HG02623 (cell line): ENCODE measurements around the gene FAM83F.
"Not testable (repeated sequence)": the region's sequence is repeated elsewhere in the genome, so short reads cannot be mapped to it uniquely, and the experiment has no call there.

Experiments used
- ATAC-seq: cut with Tn5 transposase; IDR thresholded peaks from one replicate; pipeline ENCODE4 v1.9.1; 2021; ENCODE audit warnings: moderate library complexity; ENCODE audit not compliant: unreplicated experiment

The FAM83F gene

GRCh38 chr22:39994566-39995392, at the start of gene FAM83F:
Gene FAM83F (plus strand): TSS chr22:39994954. CDS start chr22:39995043, 89 bp downstream.
- ATAC-seq = no peak

GRCh38 chr22:39946126-39946502, 48.6 kb upstream of the FAM83F start:
- no peak for ATAC-seq

- no peak for ATAC-seq
Measured at GRCh38 chr22:39946503-39947219, 48.1 kb upstream of the FAM83F start.

GRCh38 chr22:39947220-39948216, 47.2 kb upstream of the FAM83F start:
- ATAC-seq = no peak

- no peak for ATAC-seq
Measured at GRCh38 chr22:39949964-39950737, 44.6 kb upstream of the FAM83F start.

- ATAC-seq = not testable (repeated sequence)
Measured at GRCh38 chr22:39951603-39952293, 43.0 kb upstream of the FAM83F start.

GRCh38 chr22:39952347-39952746, 42.4 kb upstream of the FAM83F start:
- ATAC-seq = no peak

GRCh38 chr22:39953101-39953500, 41.7 kb upstream of the FAM83F start:
- no peak for ATAC-seq

- no peak for ATAC-seq
Measured at GRCh38 chr22:39954584-39955055, 40.1 kb upstream of the FAM83F start.

GRCh38 chr22:39955675-39956074, 39.1 kb upstream of the FAM83F start:
- no peak for ATAC-seq

- ATAC-seq = no peak
Measured at GRCh38 chr22:39956932-39957664, 37.7 kb upstream of the FAM83F start.

GRCh38 chr22:39958009-39958711, 36.6 kb upstream of the FAM83F start:
- ATAC-seq = no peak

GRCh38 chr22:39958949-39959639, 35.7 kb upstream of the FAM83F start:
- ATAC-seq = no peak

GRCh38 chr22:39959640-39960447, 34.9 kb upstream of the FAM83F start, which contains the start of gene TMA7B:
Gene TMA7B (plus strand): TSS chr22:39960397. CDS start chr22:39964375, 3,978 bp downstream.
- no peak for ATAC-seq

GRCh38 chr22:39960791-39961746, 33.7 kb upstream of the FAM83F start:
- ATAC-seq = peak; percentile 71

- ATAC-seq = no peak
Measured at GRCh38 chr22:39962071-39962470, 32.7 kb upstream of the FAM83F start.
